T-helper 1 cell (primary cell): ENCODE results near the gene PDXP.

Source experiments
- DNase-seq, 5 donors: peaks; one replicate each; pipeline ENCODE4 v3.0.0-alpha.2; 2012 to 2020

PDXP gene

GRCh38 chr22:37697538-37697835, 39.0 kb downstream of the PDXP start:
- DNase-seq: no peak

DNA sequence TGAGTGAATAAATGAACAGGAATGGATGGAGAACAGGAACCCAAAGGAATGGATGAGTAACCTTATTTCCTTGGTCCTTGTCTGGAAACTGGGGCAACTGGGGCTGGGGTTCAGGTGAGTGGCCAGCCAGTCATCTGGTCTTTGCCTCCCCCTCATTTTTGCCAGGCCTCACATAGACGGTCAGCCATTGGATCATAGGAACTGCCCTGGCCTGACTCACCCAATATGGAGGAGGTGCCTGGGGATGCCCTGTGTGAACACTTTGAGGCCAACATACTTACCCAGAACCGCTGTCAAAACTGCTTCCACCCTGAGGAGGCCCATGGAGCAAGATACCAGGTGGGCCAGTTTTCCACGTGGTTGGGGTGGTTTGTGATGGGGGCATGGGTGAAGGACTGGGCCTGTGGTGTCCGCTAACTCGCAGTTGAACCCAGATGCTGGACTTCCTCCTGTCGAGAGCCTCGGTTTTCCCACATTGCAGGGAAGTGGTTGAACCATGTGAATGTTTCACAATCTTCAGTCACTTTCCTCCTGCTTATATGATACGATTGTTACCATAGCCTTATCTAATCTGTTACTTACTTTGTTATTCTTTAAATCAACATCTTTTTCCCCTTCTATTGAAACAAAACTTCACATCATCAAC, 42.7 kb downstream of the PDXP start:
- no peak for DNase-seq

DNA sequence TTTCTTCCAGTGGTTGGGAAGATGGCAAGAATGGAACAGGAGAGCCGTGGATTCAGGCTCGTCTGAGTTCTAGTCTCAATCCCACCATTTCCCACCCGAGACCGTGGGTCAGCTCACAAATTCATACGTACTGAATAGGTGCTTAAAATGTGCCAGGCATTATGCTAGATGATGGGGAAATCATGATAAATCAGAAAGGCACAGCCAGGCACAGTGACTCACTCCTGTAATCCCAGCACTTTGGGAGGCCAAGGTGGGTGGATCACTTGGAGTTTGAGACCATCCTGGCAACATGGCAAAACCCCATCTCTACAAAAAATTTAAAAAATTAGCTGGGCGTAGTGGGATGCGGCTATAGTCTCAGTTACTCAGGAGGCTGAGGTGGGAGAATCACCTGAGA, 45.4 kb downstream of the PDXP start:
- no peak for DNase-seq

- DNase-seq: no peak
Observed at GRCh38 chr22:37704645-37705044, 46.1 kb downstream of the PDXP start.

GRCh38 chr22:37705205-37705604, 46.7 kb downstream of the PDXP start:
- DNase-seq: no peak

GRCh38 chr22:37708580-37709444, 50.3 kb downstream of the PDXP start:
- no peak for DNase-seq

- DNase-seq: no peak
Observed at GRCh38 chr22:37709445-37709765, 50.9 kb downstream of the PDXP start.

- no peak for DNase-seq
Observed at GRCh38 chr22:37710675-37711074, 52.2 kb downstream of the PDXP start.

GRCh38 chr22:37711490-37711889, 53.0 kb downstream of the PDXP start:
- no peak for DNase-seq

- DNase-seq: no peak
Observed at GRCh38 chr22:37713761-37714160, 55.2 kb downstream of the PDXP start.

GRCh38 chr22:37714634-37715033, 56.1 kb downstream of the PDXP start:
- DNase-seq: no peak

DNA sequence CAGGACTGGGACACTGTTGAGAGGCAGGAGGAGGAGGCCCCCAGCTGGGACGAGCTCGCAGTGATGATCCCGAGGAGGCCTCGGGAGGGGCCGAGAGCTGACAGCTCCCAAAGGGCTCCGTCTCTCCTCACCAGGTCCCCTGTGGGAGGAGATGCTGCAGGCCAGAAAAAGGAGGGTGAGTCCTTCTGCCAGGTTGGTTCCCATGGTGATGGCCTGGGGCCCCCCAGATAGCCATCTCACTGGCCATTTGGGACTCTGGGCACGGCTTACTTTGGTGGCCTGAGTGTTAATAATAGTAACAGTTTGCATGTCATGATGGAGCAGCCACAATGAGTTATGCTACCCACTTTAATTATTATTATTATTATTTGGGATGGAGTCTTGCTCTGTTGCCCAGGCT, 57.2 kb downstream of the PDXP start:
- DNase-seq: no peak
